Measurements from ENCODE around the gene SLC16A11.

SLC16A11 gene

GRCh38 chr17:7067198-7067597 is 23.3 kb upstream of the SLC16A11 start:
- Histone ChIP-seq H2AK5ac (ENCODE audit: low read depth, low read length) (no peak overlapping the region), H3K4me3 (ENCODE audit: low read length in 2 of 2) (no peak overlapping the region), H4K91ac (ENCODE audit: low read depth, low read length, poor library complexity) (no peak overlapping the region), H2BK5ac (ENCODE audit: low read length) (no peak overlapping the region), H2BK120ac (ENCODE audit: low read depth, low read length) (no peak overlapping the region), H3K4me1 (ENCODE audit: control insufficient read depth in 2 of 2, insufficient read depth in 1 of 2, low read depth in 1 of 2, low read length in 2 of 2) (peaks cover 7 to 17% of the 10 kb centered on the region in 2 donors), H4K8ac (ENCODE audit: low read depth, low read length) (no peak overlapping the region), H3K14ac (ENCODE audit: low read length) (no peak overlapping the region), H2BK12ac (ENCODE audit: low read length) (no peak overlapping the region), H3K23ac (ENCODE audit: low read depth, low read length, poor library complexity) (no peak overlapping the region), H3K4ac (ENCODE audit: low read length) (no peak overlapping the region), H2BK15ac (ENCODE audit: low read length) (no peak overlapping the region), H3K18ac (ENCODE audit: low read length) (no peak overlapping the region), H3K4me2 (ENCODE audit: insufficient read depth, low read length, poor library complexity, severe bottlenecking) (no peak overlapping the region), H3K9me3 (replicated peaks in 1 of 2; ENCODE audit: control insufficient read depth in 2 of 2, insufficient read depth in 1 of 2, low read depth in 1 of 2, low read length in 2 of 2) (peaks cover 4 to 9% of the 10 kb centered on the region in 2 donors), H3K27me3 (ENCODE audit: control insufficient read depth in 3 of 3, insufficient read depth in 3 of 3, low read depth in 1 of 3, low read length in 3 of 3) (peaks cover 0 to 8% (median 0%) of the 10 kb centered on the region in 3 experiments), H3K27ac (replicated peaks; ENCODE audit: low read length) (no peak overlapping the region), H2AFZ (ENCODE audit: low read length) (no peak overlapping the region), H3K36me3 (replicated peaks in 1 of 2; ENCODE audit: control insufficient read depth in 2 of 2, insufficient read depth in 2 of 2, low read length in 2 of 2) (no peaks in the 10 kb centered on the region), H3K9ac (ENCODE audit: low read depth, low read length, poor library complexity) (no peak overlapping the region), H3K79me1 (ENCODE audit: low read depth, low read length) (peaks cover 1% of the 10 kb centered on the region)
- DNase-seq (ENCODE audit: low spot score) = no peak
- no CpG with 5 or more reads among the region's 1 CpG for WGBS, 2 donors (ENCODE audit: extremely low coverage in 2 of 2, insufficient read length in 2 of 2, insufficient replicate concordance in 1 of 2)

DNA sequence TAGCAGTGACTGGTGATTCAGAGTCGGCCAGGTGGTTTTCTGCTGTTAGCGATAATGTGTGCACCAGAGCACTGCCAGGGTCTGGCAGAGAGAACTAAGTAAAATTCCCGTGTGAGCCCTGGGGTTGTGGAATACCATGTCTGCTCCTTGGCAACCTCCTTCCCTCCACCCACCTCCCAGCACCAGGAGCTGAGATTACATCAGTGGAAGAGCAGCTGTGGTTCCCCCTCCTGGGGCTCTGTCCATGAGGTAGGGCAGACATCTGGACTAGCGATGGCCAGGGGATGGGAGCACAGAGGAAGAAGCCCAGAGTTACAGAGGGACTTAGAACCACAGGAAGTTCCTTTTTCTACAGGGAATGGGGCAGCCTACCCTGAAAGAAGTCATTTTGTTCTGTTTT is 20.4 kb upstream of the SLC16A11 start:
- Histone ChIP-seq H4K8ac (ENCODE audit: low read depth, low read length) (no peak overlapping the region), H3K4me3 (ENCODE audit: low read length in 2 of 2) (no peak overlapping the region), H2AFZ (ENCODE audit: low read length) (peak overlapping the region; percentile 62), H4K91ac (ENCODE audit: low read depth, low read length, poor library complexity) (no peak overlapping the region), H3K4ac (ENCODE audit: low read length) (no peak overlapping the region), H3K9me3 (replicated peaks in 1 of 2; ENCODE audit: control insufficient read depth in 2 of 2, insufficient read depth in 1 of 2, low read depth in 1 of 2, low read length in 2 of 2) (peaks cover 2 to 9% of the 10 kb centered on the region in 2 donors), H3K14ac (ENCODE audit: low read length) (no peak overlapping the region), H3K9ac (ENCODE audit: low read depth, low read length, poor library complexity) (no peak overlapping the region), H3K79me1 (ENCODE audit: low read depth, low read length) (no peaks in the 10 kb centered on the region), H2BK12ac (ENCODE audit: low read length) (no peak overlapping the region), H3K4me1 (ENCODE audit: control insufficient read depth in 2 of 2, insufficient read depth in 1 of 2, low read depth in 1 of 2, low read length in 2 of 2) (peaks cover 7 to 17% of the 10 kb centered on the region in 2 donors), H3K36me3 (replicated peaks in 1 of 2; ENCODE audit: control insufficient read depth in 2 of 2, insufficient read depth in 2 of 2, low read length in 2 of 2) (no peaks in the 10 kb centered on the region), H3K23ac (ENCODE audit: low read depth, low read length, poor library complexity) (no peak overlapping the region), H2BK15ac (ENCODE audit: low read length) (no peak overlapping the region), H3K27me3 (ENCODE audit: control insufficient read depth in 3 of 3, insufficient read depth in 3 of 3, low read depth in 1 of 3, low read length in 3 of 3) (no peaks in the 10 kb centered on the region), H3K4me2 (ENCODE audit: insufficient read depth, low read length, poor library complexity, severe bottlenecking) (no peak overlapping the region), H3K27ac (replicated peaks; ENCODE audit: low read length) (no peak overlapping the region), H2AK5ac (ENCODE audit: low read depth, low read length) (no peak overlapping the region), H3K18ac (ENCODE audit: low read length) (no peak overlapping the region), H2BK120ac (ENCODE audit: low read depth, low read length) (no peak overlapping the region), H2BK5ac (ENCODE audit: low read length) (no peak overlapping the region)
- no peak for DNase-seq (ENCODE audit: low spot score)
- no CpG with 5 or more reads among the region's 4 CpGs for WGBS, 2 donors (ENCODE audit: extremely low coverage in 2 of 2, insufficient read length in 2 of 2, insufficient replicate concordance in 1 of 2)

GRCh38 chr17:7063518-7064094 is 19.7 kb upstream of the SLC16A11 start:
- Histone ChIP-seq H2AK5ac (ENCODE audit: low read depth, low read length) (no peak overlapping the region), H2AFZ (ENCODE audit: low read length) (peak overlapping the region; percentile 62), H3K4ac (ENCODE audit: low read length) (no peak overlapping the region), H2BK120ac (ENCODE audit: low read depth, low read length) (no peak overlapping the region), H3K27ac (replicated peaks; ENCODE audit: low read length) (no peak overlapping the region), H3K18ac (ENCODE audit: low read length) (no peak overlapping the region), H4K91ac (ENCODE audit: low read depth, low read length, poor library complexity) (no peak overlapping the region), H3K27me3 (ENCODE audit: control insufficient read depth in 3 of 3, insufficient read depth in 3 of 3, low read depth in 1 of 3, low read length in 3 of 3) (no peaks in the 10 kb centered on the region), H3K4me2 (ENCODE audit: insufficient read depth, low read length, poor library complexity, severe bottlenecking) (no peak overlapping the region), H4K8ac (ENCODE audit: low read depth, low read length) (no peak overlapping the region), H3K4me3 (ENCODE audit: low read length in 2 of 2) (no peak overlapping the region), H3K79me1 (ENCODE audit: low read depth, low read length) (no peaks in the 10 kb centered on the region), H2BK5ac (ENCODE audit: low read length) (no peak overlapping the region), H3K36me3 (replicated peaks in 1 of 2; ENCODE audit: control insufficient read depth in 2 of 2, insufficient read depth in 2 of 2, low read length in 2 of 2) (no peaks in the 10 kb centered on the region), H3K23ac (ENCODE audit: low read depth, low read length, poor library complexity) (no peak overlapping the region), H2BK15ac (ENCODE audit: low read length) (no peak overlapping the region), H3K9me3 (replicated peaks in 1 of 2; ENCODE audit: control insufficient read depth in 2 of 2, insufficient read depth in 1 of 2, low read depth in 1 of 2, low read length in 2 of 2) (peaks cover 2 to 9% of the 10 kb centered on the region in 2 donors), H3K9ac (ENCODE audit: low read depth, low read length, poor library complexity) (no peak overlapping the region), H3K4me1 (ENCODE audit: control insufficient read depth in 2 of 2, insufficient read depth in 1 of 2, low read depth in 1 of 2, low read length in 2 of 2) (peaks cover 7 to 17% of the 10 kb centered on the region in 2 donors), H2BK12ac (ENCODE audit: low read length) (no peak overlapping the region), H3K14ac (ENCODE audit: low read length) (no peak overlapping the region)
- DNase-seq (ENCODE audit: low spot score) = no peak
- no CpG with 5 or more reads among the region's 6 CpGs for WGBS, 2 donors (ENCODE audit: extremely low coverage in 2 of 2, insufficient read length in 2 of 2, insufficient replicate concordance in 1 of 2)

DNA sequence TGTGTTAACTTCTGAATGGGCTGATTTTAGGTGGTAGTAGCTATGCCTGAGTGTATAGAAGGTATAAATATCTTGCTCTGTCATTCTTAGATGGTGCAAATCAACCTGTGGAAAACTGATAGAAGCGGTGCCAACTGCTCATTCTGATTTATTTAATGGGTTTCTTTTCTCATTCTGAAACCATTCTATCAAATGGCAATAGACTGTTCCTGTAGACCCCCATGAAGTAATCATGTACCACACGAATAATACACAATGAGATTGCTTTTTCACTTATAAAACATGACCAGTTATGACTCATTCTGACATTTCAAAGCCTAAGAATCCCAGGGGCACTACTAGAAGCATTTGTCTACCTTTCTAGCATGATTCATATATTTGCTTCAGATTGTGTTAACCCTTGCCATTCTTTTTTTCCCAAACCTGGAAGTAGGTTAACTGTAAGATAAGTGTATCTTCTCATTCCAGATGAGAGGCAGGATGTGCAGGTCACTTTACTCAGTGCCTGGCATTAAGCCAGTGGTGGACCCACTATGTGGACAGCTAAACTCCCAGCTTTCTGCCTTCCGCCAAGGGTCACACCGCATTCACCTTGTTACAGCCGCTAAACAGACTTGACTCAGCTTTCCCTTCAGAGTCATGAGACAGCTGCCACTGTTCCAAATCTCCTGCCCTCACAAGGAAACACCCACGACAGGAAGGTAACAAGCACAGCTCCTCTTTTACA is 16.4 kb upstream of the SLC16A11 start:
- peaks cover 0 to under 1% of the 10 kb centered on the region in 2 donors for H3K9me3 ChIP-seq (replicated peaks in 1 of 2; ENCODE audit: control insufficient read depth in 2 of 2, insufficient read depth in 1 of 2, low read depth in 1 of 2, low read length in 2 of 2)
- no peak overlapping the region for H3K9ac ChIP-seq (ENCODE audit: low read depth, low read length, poor library complexity)
- no peaks in the 10 kb centered on the region for H3K27me3 ChIP-seq (ENCODE audit: control insufficient read depth in 3 of 3, insufficient read depth in 3 of 3, low read depth in 1 of 3, low read length in 3 of 3)
- no peak overlapping the region for H2BK15ac ChIP-seq (ENCODE audit: low read length)
- no peak overlapping the region for H2BK12ac ChIP-seq (ENCODE audit: low read length)
- H2AFZ ChIP-seq (ENCODE audit: low read length) = no peak overlapping the region
- H3K27ac ChIP-seq (replicated peaks; ENCODE audit: low read length) = no peak overlapping the region
- no peak overlapping the region for H3K4me3 ChIP-seq (ENCODE audit: low read length in 2 of 2)
- no peak overlapping the region for H4K91ac ChIP-seq (ENCODE audit: low read depth, low read length, poor library complexity)
- H3K4me2 ChIP-seq (ENCODE audit: insufficient read depth, low read length, poor library complexity, severe bottlenecking) = no peak overlapping the region
- H2AK5ac ChIP-seq (ENCODE audit: low read depth, low read length) = no peak overlapping the region
- DNase-seq (ENCODE audit: low spot score) = no peak
- H2BK120ac ChIP-seq (ENCODE audit: low read depth, low read length) = no peak overlapping the region
- H3K23ac ChIP-seq (ENCODE audit: low read depth, low read length, poor library complexity) = no peak overlapping the region
- H3K18ac ChIP-seq (ENCODE audit: low read length) = no peak overlapping the region
- H3K4me1 ChIP-seq (ENCODE audit: control insufficient read depth in 2 of 2, insufficient read depth in 1 of 2, low read depth in 1 of 2, low read length in 2 of 2) = peaks cover 7 to 17% of the 10 kb centered on the region in 2 donors
- H3K14ac ChIP-seq (ENCODE audit: low read length) = no peak overlapping the region
- WGBS, 2 donors (ENCODE audit: extremely low coverage in 2 of 2, insufficient read length in 2 of 2, insufficient replicate concordance in 1 of 2) = no CpG with 5 or more reads among the region's 6 CpGs
- no peaks in the 10 kb centered on the region for H3K79me1 ChIP-seq (ENCODE audit: low read depth, low read length)
- no peak overlapping the region for H2BK5ac ChIP-seq (ENCODE audit: low read length)
- no peaks in the 10 kb centered on the region for H3K36me3 ChIP-seq (replicated peaks in 1 of 2; ENCODE audit: control insufficient read depth in 2 of 2, insufficient read depth in 2 of 2, low read length in 2 of 2)
- no peak overlapping the region for H4K8ac ChIP-seq (ENCODE audit: low read depth, low read length)
- H3K4ac ChIP-seq (ENCODE audit: low read length) = no peak overlapping the region
